Lung (tissue), 12 donors: ENCODE results near the gene CD163L1. TPM values are rescaled to one million over a fixed set of nuclear protein-coding genes. Genes with fewer than 3 reads are reported as not detected.
"Not testable (repeated sequence)": the region's sequence is repeated elsewhere in the genome, so short reads cannot be mapped to it uniquely, and the experiment has no call there.

ENCODE experiments used
- ATAC-seq: fragments of 200-7000 bp; cut with Tn5 transposase; one replicate; pipeline ENCODE4 v1.9.1; 2020; ENCODE audit warnings: moderate number of reproducible peaks; ENCODE audit not compliant: insufficient read depth, low FRiP score
- DNase-seq, 3 donors: peaks; one replicate each; pipeline ENCODE4 v3.0.0-alpha.2; 2013 to 2017
- H3K27ac ChIP-seq, 2 donors: one replicate each; pipeline ENCODE4 v1.5.1; 2013; ENCODE audit warnings: mild to moderate bottlenecking in 2 of 2, moderate library complexity in 2 of 2, control low read depth in 1 of 2, inconsistent platforms in 1 of 2, low read depth in 1 of 2, low read length in 1 of 2
- H3K27me3 ChIP-seq, 3 donors: one replicate each; pipeline ENCODE4 v1.5.1; 2013; ENCODE audit warnings: low read length in 2 of 3; ENCODE audit not compliant: control insufficient read depth in 3 of 3, insufficient read depth in 3 of 3
- H3K36me3 ChIP-seq, 4 donors: one replicate each; pipeline ENCODE4 v1.5.1; 2013; ENCODE audit warnings: low read length in 4 of 4, mild to moderate bottlenecking in 1 of 4, moderate library complexity in 1 of 4; ENCODE audit not compliant: control insufficient read depth in 4 of 4, insufficient read depth in 4 of 4
- H3K4me1 ChIP-seq, 5 donors: one replicate each; pipeline ENCODE4 v1.5.1; 2013; ENCODE audit warnings: low read length in 5 of 5, mild to moderate bottlenecking in 2 of 5, moderate library complexity in 1 of 5; ENCODE audit not compliant: control insufficient read depth in 5 of 5, insufficient read depth in 5 of 5
- H3K4me3 ChIP-seq: one replicate; pipeline ENCODE4 v1.5.1; 2013; ENCODE audit warnings: mild to moderate bottlenecking, control low read depth, moderate library complexity
- H3K9ac ChIP-seq, 2 donors: one replicate each; pipeline ENCODE4 v1.5.1; 2013; ENCODE audit warnings: low read length in 2 of 2, control low read depth in 1 of 2; ENCODE audit not compliant: insufficient read depth in 1 of 2
- H3K9me3 ChIP-seq, 4 donors: one replicate each; pipeline ENCODE4 v1.5.1; 2013; ENCODE audit warnings: low read length in 3 of 4, mild to moderate bottlenecking in 1 of 4, moderate library complexity in 1 of 4; ENCODE audit not compliant: control insufficient read depth in 4 of 4, insufficient read depth in 3 of 4
- CTCF ChIP-seq: IDR thresholded peaks from 2 replicates; pipeline ENCODE4 v1.5.1; 2012; ENCODE audit warnings: mild to moderate bottlenecking; ENCODE audit errors: control extremely low read depth, extremely low read depth
- WGBS, 2 donors: extraction: QIAGEN DNeasy Blood & Tissue Kit; methylation state at CpG; one replicate each; pipeline ENCODE4 v1.1.7; 2013; 5-methylcytosine and 5-hydroxymethylcytosine counted together
- polyA plus RNA-seq, 2 donors: library from polyadenylated mRNA; stranded (reverse); fragments of 200-250 nt; gene quantifications; one replicate each; pipeline ENCODE4 v1.2.1, GENCODE V29; 2013
- total RNA-seq, 2 donors: library from RNA; depleted of rRNA in 1 of 2; stranded (reverse); fragments of >200 nt in 1 of 2; gene quantifications; one replicate each; pipeline ENCODE4 v1.2.1, GENCODE V29; 2014 to 2021
- donor health status: control.
- donor health status: control.
- donor health status: Bipolar disorder and iron deficiency.
- donor health status: healthy.
- donor health status: DM: yes; HTN: yes; CAD: no.

The CD163L1 gene
- total and polyA plus RNA-seq, 4 donors = 2.1 to 22.0 (median 3.3) TPM

GRCh38 chr12:7439579-7440505 is 4.1 kb downstream of the CD163L1 start:
- no peak overlapping the region for H3K27ac ChIP-seq
- peaks cover 0 to under 1% (median 0%) of the 10 kb centered on the region in 3 donors for H3K27me3 ChIP-seq
- H3K9me3 ChIP-seq = peaks cover 0 to 7% (median 0%) of the 10 kb centered on the region in 4 donors
- no peak for TF ChIP-seq CTCF
- H3K9ac ChIP-seq = no peak overlapping the region
- 14 to 19% methylated on average over 79 to 84 of the region's 84 CpGs for WGBS, 2 donors
- peak; percentile 86 for ATAC-seq
- peak; percentile 37 to 76 (median 54) for DNase-seq
- peak overlapping the region; percentile 35 for H3K4me3 ChIP-seq
- peaks cover 0 to 5% (median 0%) of the 10 kb centered on the region in 5 donors for H3K4me1 ChIP-seq
- H3K36me3 ChIP-seq = no peaks in the 10 kb centered on the region

- not testable (repeated sequence) for H3K4me3 ChIP-seq, DNase-seq, H3K36me3 ChIP-seq, H3K9me3 ChIP-seq, H3K27ac ChIP-seq, H3K4me1 ChIP-seq, ATAC-seq, H3K27me3 ChIP-seq, H3K9ac ChIP-seq
- 79 to 83% methylated on average over 8 of the region's 8 CpGs for WGBS, 2 donors
Measured at GRCh38 chr12:7438291-7438995, 5.5 kb downstream of the CD163L1 start.

GRCh38 chr12:7437494-7437893 is 6.5 kb downstream of the CD163L1 start:
- not testable (repeated sequence) for H3K36me3 ChIP-seq, H3K27ac ChIP-seq, H3K27me3 ChIP-seq, H3K4me1 ChIP-seq, DNase-seq, H3K4me3 ChIP-seq, H3K9ac ChIP-seq, ATAC-seq, H3K9me3 ChIP-seq
- WGBS, 2 donors = 91 to 93% methylated on average over 3 of the region's 3 CpGs

GRCh38 chr12:7434670-7435069 is 9.3 kb downstream of the CD163L1 start:
- H3K27ac ChIP-seq = no peak overlapping the region
- DNase-seq (no peak), ATAC-seq (no peak)
- H3K4me1 ChIP-seq = no peaks in the 10 kb centered on the region
- no peak overlapping the region for H3K4me3 ChIP-seq
- no peak for TF ChIP-seq CTCF
- H3K9me3 ChIP-seq = peaks cover 0 to 3% (median 0%) of the 10 kb centered on the region in 4 donors
- H3K9ac ChIP-seq = no peak overlapping the region
- H3K36me3 ChIP-seq = no peaks in the 10 kb centered on the region
- H3K27me3 ChIP-seq = peaks cover 0 to 3% (median 3%) of the 10 kb centered on the region in 3 donors
